ENCODE data around the gene DCC.

GRCh38 chr18:53521068-53521467 lies 1181.1 kb downstream of the DCC start:
- no peak for TF ChIP-seq FOXO4 (CRISPR knock-in tag; IDR thresholded peaks at IDR 0.05)
- no peak for TF ChIP-seq USF1 (CRISPR knock-in tag; IDR thresholded peaks at IDR 0.05)
- TF ChIP-seq POLR2A (conservative IDR thresholded peaks at IDR 0.05): no peak
- TF ChIP-seq ZNF639 (CRISPR knock-in tag; conservative IDR thresholded peaks at IDR 0.05 in 1 of 2, IDR thresholded peaks at IDR 0.05 in 1 of 2): no peak
- TF ChIP-seq ZNF766 (CRISPR knock-in tag; conservative IDR thresholded peaks at IDR 0.05): no peak
- no peak for TF ChIP-seq EGR1 (conservative IDR thresholded peaks at IDR 0.05)
- TF ChIP-seq CTCF (IDR thresholded peaks at IDR 0.05 in 2 of 3, conservative IDR thresholded peaks at IDR 0.05 in 1 of 3; ENCODE audit: insufficient read depth in 2 of 3, low read depth in 1 of 3, low read length in 3 of 3): no peak
- no peak for TF ChIP-seq TBP (optimal IDR thresholded peaks at IDR 0.05; ENCODE audit: low read depth, low read length)
- no peak for TF ChIP-seq ZFP91 (CRISPR knock-in tag; IDR thresholded peaks at IDR 0.05)
- TF ChIP-seq PREB (CRISPR knock-in tag; IDR thresholded peaks at IDR 0.05): no peak
- no peak for TF ChIP-seq SIN3B (IDR thresholded peaks at IDR 0.05; ENCODE audit: low read depth)
- TF ChIP-seq KDM1A (IDR thresholded peaks at IDR 0.05): no peak

Measured in K562 (cell line).